Activated CD4-positive, alpha-beta T cell treated with anti-CD3 and anti-CD28 coated beads for 4 hours (primary cell): Measurements from ENCODE around the gene PRR33.
"Not testable (repeated sequence)": the region's sequence is repeated elsewhere in the genome, so short reads cannot be mapped to it uniquely, and the experiment has no call there.

Source experiments
- DNase-seq, 2 donors: peaks; one replicate each; pipeline ENCODE4 v3.0.0-alpha.2; 2020

PRR33 gene

GRCh38 chr11:1891831-1892115 is at the start of gene PRR33:
Gene PRR33 (minus strand): TSS chr11:1891895. CDS start chr11:1890584, 1,311 bp downstream.
- DNase-seq, result no peak

- DNase-seq, result not testable (repeated sequence)
These were observed 48.1 kb upstream of the PRR33 start for GRCh38 chr11:1939788-1940187.

- no peak for DNase-seq
These were observed 47.4 kb upstream of the PRR33 start for GRCh38 chr11:1939006-1939625.

- DNase-seq, result no peak
These were observed 46.8 kb upstream of the PRR33 start for GRCh38 chr11:1938343-1939005.

DNA sequence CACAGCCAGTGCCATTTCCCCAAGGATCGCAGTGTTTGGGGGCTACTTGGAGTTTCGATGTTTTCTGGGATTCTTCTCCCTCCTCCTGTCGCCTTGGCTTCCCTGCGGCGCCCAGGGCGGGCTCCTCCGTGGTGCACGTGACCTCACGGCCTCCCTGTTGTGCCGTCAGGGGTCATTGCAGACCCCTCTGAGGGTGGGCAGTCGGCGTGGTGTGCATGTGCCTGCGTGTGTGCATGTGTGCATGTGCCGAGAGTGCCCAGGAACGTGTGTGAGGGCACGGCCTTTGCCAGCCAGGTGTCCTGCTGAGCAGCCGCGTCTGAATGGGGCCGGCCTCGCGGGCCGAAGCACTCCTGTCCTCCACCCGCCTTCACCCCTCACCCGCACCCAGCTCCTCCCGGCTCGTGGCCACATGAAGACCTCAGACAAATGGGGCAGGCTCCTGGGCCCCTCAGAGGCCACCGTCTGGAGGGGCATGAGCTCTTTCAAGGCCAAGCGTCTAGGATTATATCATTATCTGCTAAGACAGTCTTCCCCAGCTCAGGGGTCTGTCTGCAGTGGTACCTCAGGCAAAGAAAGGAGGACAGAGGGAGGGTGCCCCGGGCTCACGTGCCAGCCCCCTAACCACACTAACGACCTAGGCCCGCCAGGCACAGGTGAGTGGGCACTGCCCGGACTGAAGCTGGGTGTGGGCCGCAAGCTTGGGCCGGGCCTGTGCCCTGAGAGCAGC is 46.1 kb upstream of the PRR33 start:
- no peak for DNase-seq

- DNase-seq, result no peak
These were observed 45.3 kb upstream of the PRR33 start for GRCh38 chr11:1936781-1937615.

GRCh38 chr11:1936072-1936780 is 44.5 kb upstream of the PRR33 start:
- no peak for DNase-seq

- no peak for DNase-seq
These were observed 43.7 kb upstream of the PRR33 start for GRCh38 chr11:1935156-1936071.

DNA sequence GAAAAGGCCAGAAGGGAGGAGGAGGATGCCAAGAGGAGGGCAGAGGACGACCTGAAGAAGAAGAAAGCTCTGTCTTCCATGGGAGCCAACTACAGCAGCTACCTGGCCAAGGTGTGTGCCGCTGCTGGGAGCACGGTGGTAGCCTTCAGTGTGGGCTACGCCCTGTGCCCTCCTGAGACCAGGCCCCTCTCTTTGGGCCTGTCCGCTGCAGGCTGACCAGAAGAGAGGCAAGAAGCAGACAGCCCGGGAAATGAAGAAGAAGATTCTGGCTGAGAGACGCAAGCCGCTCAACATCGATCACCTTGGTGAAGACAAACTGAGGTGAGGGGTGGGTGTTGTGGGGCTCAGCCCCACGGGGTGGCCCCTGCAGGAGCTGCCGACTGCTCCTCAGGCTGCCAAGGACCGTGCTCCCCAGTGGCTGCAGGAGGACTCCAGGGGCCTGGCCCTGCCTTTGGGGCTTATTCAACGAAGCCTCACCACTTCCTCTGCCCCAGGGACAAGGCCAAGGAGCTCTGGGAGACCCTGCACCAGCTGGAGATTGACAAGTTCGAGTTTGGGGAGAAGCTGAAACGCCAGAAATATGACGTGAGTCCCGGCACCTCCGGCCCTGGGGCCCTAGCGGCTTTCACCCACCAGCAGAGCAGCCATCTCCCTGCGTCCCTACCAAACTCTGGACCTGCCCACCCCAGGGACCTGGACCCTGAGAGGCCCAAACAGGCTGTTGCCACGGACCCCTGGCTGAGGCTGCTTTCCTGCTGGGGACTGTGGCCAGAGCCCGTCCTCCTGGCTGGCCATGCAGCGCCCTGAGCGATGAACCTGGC is 42.9 kb upstream of the PRR33 start:
- DNase-seq, result no peak

DNA sequence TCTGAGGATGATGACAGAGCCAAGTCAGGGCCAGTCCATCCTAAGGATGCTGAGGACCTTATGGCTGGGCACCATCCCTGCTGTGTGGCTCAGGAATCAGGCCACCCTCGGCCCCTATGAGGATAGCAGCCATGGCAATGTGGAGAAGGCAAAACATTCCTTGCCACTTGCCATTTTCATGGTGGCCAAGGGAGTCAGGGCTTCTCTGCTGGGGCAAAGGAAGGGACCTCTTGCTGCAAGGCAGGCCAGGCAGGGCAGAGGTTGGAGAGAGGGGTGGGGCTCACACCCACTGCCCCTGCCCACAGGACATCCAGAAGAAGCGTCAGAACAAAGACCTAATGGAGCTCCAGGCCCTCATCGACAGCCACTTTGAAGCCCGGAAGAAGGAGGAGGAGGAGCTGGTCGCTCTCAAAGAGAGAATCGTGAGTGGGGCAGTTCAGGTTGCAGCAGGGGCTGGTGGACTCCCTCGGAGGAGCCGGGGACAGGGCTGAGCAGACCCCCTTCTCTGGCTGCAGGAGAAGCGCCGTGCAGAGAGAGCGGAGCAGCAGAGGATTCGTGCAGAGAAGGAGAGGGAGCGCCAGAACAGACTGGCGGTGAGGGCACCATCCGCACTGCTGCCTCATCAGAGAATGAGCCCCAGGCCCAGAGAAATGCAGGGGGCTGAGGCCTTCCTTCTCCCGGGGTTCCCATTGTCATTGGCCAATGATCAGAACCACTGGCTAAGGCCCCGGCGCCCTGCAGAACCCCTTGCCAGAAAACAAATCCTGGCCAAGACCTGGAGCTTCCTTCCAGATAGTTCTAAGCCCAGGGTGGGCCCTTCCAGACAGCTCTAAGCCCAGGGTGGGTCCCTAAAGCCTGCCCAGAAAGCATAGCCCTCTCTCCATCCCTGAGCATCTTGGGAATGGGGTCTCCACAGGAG is 42.0 kb upstream of the PRR33 start:
- DNase-seq, result no peak

GRCh38 chr11:1932681-1933080 is 41.0 kb upstream of the PRR33 start:
- DNase-seq, result no peak

DNA sequence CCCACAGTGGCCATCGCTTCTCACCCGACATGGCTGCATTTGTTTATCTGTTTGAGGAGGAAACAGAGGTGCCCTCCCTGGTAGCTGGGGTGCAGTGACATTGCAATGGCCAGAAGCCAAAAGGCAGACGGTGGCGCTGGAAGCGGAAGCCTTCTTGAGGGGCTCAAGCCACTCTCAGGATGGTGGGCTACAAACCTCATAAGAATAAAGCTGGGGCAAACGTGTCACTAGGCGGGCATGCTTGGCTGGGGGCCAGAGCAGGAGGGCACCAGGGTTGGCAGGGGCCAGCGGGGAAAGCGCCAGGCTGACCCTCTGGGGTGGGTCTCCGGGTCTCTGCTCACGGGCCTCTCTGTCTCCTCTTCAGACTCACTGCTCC is 40.4 kb upstream of the PRR33 start:
- no peak for DNase-seq

DNA sequence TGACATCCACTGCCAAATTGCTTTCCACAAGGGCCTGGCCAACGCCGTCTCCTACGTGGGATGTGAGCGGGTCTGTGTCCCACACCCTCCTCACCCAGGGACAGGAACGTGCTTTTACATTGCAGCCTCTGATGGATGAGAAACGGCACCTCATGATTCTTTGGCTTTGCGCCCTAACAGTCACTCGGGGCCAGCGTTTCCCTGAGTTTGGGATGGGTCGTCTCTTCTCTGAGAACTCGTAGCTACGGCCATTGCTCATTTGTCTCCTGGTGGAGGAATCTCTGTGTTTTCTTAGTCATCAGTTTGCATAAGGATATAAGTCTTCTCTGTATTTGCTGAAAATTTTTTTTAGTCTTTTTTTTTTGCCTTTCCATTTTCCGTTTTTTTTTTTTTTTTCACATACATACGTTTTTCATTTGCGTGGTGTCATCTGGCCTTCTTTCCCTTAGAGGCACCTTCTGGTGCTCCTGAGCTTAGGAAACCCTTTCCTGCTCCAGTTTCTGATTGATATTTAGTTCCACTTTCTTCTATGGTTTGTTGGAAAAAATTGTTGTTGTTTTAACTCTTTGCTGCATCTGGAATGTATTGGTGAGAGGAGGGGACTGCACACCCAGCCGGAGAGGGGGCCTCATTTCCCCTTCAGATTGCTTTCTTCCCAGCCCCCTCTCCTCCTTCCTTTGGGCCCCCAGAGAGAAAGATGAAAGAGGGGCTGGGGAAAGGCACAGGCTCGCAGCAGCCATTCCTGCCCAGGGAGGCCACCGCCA is 39.8 kb upstream of the PRR33 start:
- no peak for DNase-seq

DNA sequence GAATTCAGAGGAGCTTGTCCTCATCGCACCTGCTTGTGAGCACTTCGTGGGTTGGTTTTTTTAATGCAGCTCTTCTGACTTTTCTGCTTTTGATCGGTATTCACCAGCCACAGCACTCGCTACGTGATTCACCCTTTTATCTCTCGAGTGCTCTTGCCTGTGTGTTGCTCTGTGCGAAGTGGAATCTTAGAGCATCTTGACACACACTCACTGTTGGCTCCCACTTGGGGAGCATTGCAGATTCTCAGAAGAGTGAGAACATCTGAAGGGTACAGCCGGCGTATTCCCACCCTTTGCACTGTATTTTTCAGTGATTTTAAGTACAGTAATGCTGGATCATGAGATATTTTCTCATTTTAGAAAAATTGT is 38.8 kb upstream of the PRR33 start:
- no peak for DNase-seq

DNA sequence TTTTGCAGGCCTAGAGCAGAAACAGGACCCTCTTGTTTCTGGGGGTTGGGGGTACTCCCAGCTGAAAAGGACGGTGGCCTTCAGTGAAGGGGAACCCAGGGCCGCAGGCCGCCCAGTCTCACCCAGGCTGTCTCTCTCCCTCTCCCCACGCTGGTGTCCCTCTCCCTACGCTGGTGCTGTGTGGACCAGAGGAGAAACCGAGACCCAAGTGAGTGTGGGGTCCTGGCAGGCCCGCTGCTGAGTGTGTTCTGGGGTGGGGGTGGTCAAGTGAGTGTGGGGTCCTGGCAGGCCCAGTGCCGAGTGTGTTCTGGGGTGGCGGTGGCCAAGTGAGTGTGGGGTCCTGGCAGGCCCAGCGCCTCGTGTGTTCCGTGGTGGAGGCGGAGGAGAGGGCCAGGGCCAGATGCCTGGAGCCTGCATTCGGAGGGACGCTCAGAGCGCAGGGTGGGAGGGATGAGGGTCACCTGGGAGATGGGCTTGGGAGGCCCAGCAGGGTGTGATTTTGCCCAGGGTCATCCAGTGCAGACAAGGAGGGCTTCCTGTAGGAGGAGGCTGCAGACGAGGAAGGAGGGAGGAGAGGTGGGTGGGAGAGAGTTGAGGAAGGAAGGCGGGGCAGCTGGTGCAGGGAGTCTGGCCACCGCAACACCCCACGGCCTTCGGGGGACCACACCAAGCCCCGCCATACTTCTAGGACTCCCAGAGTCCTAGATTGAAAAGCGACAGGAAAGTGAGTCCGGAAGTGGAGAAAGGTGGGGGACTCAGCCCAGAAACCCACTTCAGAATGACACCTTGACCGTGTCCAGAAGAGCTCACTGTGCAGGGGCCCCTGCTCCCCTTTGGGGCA is 38.1 kb upstream of the PRR33 start:
- DNase-seq, result no peak

GRCh38 chr11:1928891-1929541 is 37.3 kb upstream of the PRR33 start:
- DNase-seq, result no peak

DNA sequence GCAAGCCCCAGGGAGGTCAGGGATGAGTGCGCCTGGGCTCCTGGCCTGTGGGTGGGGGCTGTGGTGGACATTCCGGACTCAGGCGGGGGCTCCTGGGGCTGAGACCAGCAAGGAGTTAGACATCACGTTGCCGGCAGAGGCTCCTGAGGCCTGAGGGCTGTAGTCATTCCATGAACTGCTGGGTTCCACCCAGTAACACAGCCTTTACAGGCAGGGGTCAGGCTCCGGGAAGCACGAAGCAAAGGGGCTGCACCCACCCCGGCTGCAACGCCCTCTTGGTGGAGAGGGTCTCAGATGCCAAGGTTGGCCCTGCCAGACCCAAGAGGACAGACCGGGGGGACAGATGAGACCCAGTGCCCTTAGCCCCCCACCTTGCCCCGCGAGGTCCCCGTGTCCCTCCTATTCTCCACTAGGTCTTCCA is 36.8 kb upstream of the PRR33 start:
- no peak for DNase-seq
